Measurements from ENCODE around the gene SORCS2. TPM values are rescaled to one million over a fixed set of nuclear protein-coding genes. Genes with fewer than 3 reads are reported as not detected.

The SORCS2 gene
- total and polyA plus RNA-seq, 4 donors = 2.2 to 7.7 (median 2.5) TPM

DNA sequence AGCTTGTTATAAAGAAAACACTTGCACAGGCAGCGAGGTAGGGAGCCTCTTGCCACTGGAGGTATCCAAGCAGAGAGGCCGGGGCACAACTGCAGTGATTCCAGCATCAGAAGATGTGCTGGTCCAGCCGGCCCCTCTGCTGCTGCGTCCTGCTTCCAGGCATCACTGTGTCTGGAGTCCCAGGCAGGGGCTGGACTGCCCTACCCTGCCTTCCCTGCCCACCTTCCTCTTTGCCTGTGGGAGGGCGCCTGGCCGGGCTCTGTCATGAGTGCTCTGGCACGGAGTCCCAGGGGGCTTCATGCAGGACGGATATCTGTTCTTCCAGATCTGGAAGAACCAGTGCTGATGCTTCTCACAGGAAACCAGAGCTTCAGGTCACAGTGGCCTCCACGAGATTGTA lies 430.0 kb downstream of the SORCS2 start:
- Histone ChIP-seq H3K36me3 (ENCODE audit: control insufficient read depth in 4 of 4, insufficient read depth in 4 of 4, low read length in 4 of 4) (no peaks in the 10 kb centered on the region), H3K4me1 (ENCODE audit: control insufficient read depth in 5 of 5, insufficient read depth in 5 of 5, low read length in 5 of 5) (no peaks in the 10 kb centered on the region), H3K4me3 (no peak overlapping the region), H3K27ac (ENCODE audit: low read depth in 1 of 2, low read length in 1 of 2) (no peak overlapping the region), H3K9ac (ENCODE audit: insufficient read depth in 1 of 2, low read length in 2 of 2) (no peak overlapping the region), H3K9me3 (ENCODE audit: control insufficient read depth in 4 of 4, insufficient read depth in 3 of 4, low read length in 3 of 4) (peaks cover 0 to 1% (median 0%) of the 10 kb centered on the region in 4 donors), H3K27me3 (ENCODE audit: control insufficient read depth in 3 of 3, insufficient read depth in 3 of 3, low read length in 2 of 3) (peaks cover 0 to 43% (median 3%) of the 10 kb centered on the region in 3 donors)
- 82% methylated on average over 9 of the region's 9 CpGs for WGBS, 2 donors
- TF ChIP-seq, protein P1, sequence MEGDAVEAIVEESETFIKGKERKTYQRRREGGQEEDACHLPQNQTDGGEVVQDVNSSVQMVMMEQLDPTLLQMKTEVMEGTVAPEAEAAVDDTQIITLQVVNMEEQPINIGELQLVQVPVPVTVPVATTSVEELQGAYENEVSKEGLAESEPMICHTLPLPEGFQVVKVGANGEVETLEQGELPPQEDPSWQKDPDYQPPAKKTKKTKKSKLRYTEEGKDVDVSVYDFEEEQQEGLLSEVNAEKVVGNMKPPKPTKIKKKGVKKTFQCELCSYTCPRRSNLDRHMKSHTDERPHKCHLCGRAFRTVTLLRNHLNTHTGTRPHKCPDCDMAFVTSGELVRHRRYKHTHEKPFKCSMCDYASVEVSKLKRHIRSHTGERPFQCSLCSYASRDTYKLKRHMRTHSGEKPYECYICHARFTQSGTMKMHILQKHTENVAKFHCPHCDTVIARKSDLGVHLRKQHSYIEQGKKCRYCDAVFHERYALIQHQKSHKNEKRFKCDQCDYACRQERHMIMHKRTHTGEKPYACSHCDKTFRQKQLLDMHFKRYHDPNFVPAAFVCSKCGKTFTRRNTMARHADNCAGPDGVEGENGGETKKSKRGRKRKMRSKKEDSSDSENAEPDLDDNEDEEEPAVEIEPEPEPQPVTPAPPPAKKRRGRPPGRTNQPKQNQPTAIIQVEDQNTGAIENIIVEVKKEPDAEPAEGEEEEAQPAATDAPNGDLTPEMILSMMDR (IDR thresholded peaks at IDR 0.05; ENCODE audit: control extremely low read depth, extremely low read depth) = no peak
- ATAC-seq (ENCODE audit: insufficient read depth, low FRiP score) (no peak), DNase-seq (no peak)

DNA sequence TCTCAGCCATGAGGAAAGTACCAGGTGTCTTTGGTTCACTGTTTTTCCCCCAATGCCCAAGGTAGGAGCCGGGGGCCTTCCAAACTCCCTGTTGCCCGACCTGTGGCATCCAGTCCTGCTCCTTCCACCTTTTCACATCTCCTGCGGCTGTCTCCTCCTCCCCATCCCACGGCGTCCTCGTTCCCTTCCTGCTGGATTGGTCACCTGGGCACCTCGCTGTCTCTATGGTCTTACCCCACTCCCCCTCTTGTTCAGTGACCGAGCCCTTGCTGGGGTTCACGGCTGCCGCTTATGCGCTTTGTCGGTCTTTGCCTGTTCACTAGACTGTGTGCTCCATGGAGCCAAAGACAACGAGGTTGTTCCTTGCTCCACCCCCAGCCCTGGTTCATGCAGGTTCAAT lies 431.1 kb downstream of the SORCS2 start:
- Histone ChIP-seq H3K9ac (ENCODE audit: insufficient read depth in 1 of 2, low read length in 2 of 2) (no peak overlapping the region), H3K4me1 (ENCODE audit: control insufficient read depth in 5 of 5, insufficient read depth in 5 of 5, low read length in 5 of 5) (peaks cover 0 to 3% (median 0%) of the 10 kb centered on the region in 5 donors), H3K27ac (ENCODE audit: low read depth in 1 of 2, low read length in 1 of 2) (no peak overlapping the region), H3K36me3 (ENCODE audit: control insufficient read depth in 4 of 4, insufficient read depth in 4 of 4, low read length in 4 of 4) (no peaks in the 10 kb centered on the region), H3K27me3 (ENCODE audit: control insufficient read depth in 3 of 3, insufficient read depth in 3 of 3, low read length in 2 of 3) (peaks cover 0 to 36% (median 3%) of the 10 kb centered on the region in 3 donors), H3K9me3 (ENCODE audit: control insufficient read depth in 4 of 4, insufficient read depth in 3 of 4, low read length in 3 of 4) (peaks cover 0 to 1% (median 0%) of the 10 kb centered on the region in 4 donors), H3K4me3 (no peak overlapping the region)
- DNase-seq = no peak
- 88 to 90% methylated on average over 13 of the region's 13 CpGs for WGBS, 2 donors
- TF ChIP-seq, protein P1 (IDR thresholded peaks at IDR 0.05; ENCODE audit: control extremely low read depth, extremely low read depth) = no peak
- no peak for ATAC-seq (ENCODE audit: insufficient read depth, low FRiP score)

DNA sequence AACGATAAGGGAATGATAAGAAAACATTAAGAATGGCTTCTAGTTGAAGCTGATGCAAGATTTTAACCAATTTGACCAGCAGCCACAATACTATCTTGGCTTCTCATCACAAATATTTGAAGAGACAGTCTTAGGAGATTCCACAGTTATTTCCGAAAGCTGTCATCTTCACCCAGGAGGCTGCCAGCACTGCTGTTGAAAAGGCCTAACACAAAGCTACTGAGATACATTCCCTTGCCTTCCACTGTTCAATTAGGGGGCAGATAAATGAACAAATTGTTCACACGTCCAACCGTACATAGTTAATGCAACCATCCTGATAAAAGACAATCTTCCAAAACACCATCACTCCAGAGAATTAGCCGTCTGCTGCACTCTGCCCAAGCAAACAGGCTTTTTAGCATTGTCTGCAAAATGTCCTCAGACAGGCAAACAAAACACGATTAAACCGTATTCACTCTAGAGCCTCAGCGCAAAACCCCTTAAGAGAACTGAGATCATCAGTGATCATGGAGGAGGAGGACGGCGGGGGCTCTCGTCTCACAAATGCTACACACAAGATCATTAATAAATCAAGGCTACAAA lies 432.1 kb downstream of the SORCS2 start:
- 82 to 84% methylated on average over 11 of the region's 11 CpGs for WGBS, 2 donors
- Histone ChIP-seq H3K9ac (ENCODE audit: insufficient read depth in 1 of 2, low read length in 2 of 2) (no peak overlapping the region), H3K27ac (ENCODE audit: low read depth in 1 of 2, low read length in 1 of 2) (no peak overlapping the region), H3K9me3 (ENCODE audit: control insufficient read depth in 4 of 4, insufficient read depth in 3 of 4, low read length in 3 of 4) (peaks cover 0 to 1% (median 0%) of the 10 kb centered on the region in 4 donors), H3K4me1 (ENCODE audit: control insufficient read depth in 5 of 5, insufficient read depth in 5 of 5, low read length in 5 of 5) (peaks cover 0 to 3% (median 0%) of the 10 kb centered on the region in 5 donors), H3K27me3 (ENCODE audit: control insufficient read depth in 3 of 3, insufficient read depth in 3 of 3, low read length in 2 of 3) (peaks cover 0 to 34% (median 3%) of the 10 kb centered on the region in 3 donors), H3K36me3 (ENCODE audit: control insufficient read depth in 4 of 4, insufficient read depth in 4 of 4, low read length in 4 of 4) (no peaks in the 10 kb centered on the region), H3K4me3 (no peak overlapping the region)
- no peak for ATAC-seq (ENCODE audit: insufficient read depth, low FRiP score)
- DNase-seq = no peak
- TF ChIP-seq, protein P1 (IDR thresholded peaks at IDR 0.05; ENCODE audit: control extremely low read depth, extremely low read depth) = no peak
